WTC11 (cell line): ENCODE results near the gene HNRNPL. TPM values are rescaled to one million over a fixed set of nuclear protein-coding genes. Genes with fewer than 3 reads are reported as not detected.

Experiments
- ATAC-seq: fragments of 200-7000 bp; cut with Tn5 transposase; 2 replicates; pipeline ENCODE4 v1.10.0; 2021; ENCODE audit warnings: mild to moderate bottlenecking, moderate library complexity
- CTCF ChIA-PET: fragments of 300-600 bp; sonication (Branson Sonifier 250); formaldehyde crosslinking; loops from one replicate; lab custom pipeline; 2021; ENCODE audit warnings: antibody characterized with exemption; lab: Charles Lee
- POLR2A ChIA-PET: fragments of 350-600 bp; sonication (Branson Sonifier 250); formaldehyde crosslinking; loops from one replicate; lab custom pipeline; 2021; ENCODE audit warnings: antibody characterized with exemption; lab: Charles Lee
- DNase-seq: peaks from one replicate; pipeline ENCODE4 v3.0.0; 2021; ENCODE audit warnings: low spot score
- H3K27ac Mint-ChIP-seq: 2 replicates; pipeline ENCODE4 v1.8.0; 2021; ENCODE audit warnings: mixed read lengths
- H3K27me3 Mint-ChIP-seq: 2 replicates; pipeline ENCODE4 v1.8.0; 2021; ENCODE audit warnings: low read depth, mild to moderate bottlenecking, moderate library complexity, mixed read lengths
- H3K36me3 Mint-ChIP-seq: 2 replicates; pipeline ENCODE4 v1.8.0; 2021; ENCODE audit warnings: mixed read lengths
- H3K4me1 Mint-ChIP-seq: 2 replicates; pipeline ENCODE4 v1.8.0; 2022; ENCODE audit warnings: mixed read lengths
- H3K4me3 Mint-ChIP-seq: 2 replicates; pipeline ENCODE4 v1.8.0; 2021; ENCODE audit warnings: mild to moderate bottlenecking, moderate library complexity, mixed read lengths
- H3K9me3 Mint-ChIP-seq: 2 replicates; pipeline ENCODE4 v1.8.0; 2021; ENCODE audit warnings: mixed read lengths
- ELF4 ChIP-seq: sonication (generic); formaldehyde crosslinking; IDR thresholded peaks from 2 replicates; pipeline ENCODE4 v1.8.1; 2022; ENCODE audit warnings: low read depth, mild to moderate bottlenecking, moderate library complexity, missing genetic modification reagents
- ESRRA ChIP-seq: sonication (generic); formaldehyde crosslinking; IDR thresholded peaks from 2 replicates; pipeline ENCODE4 v1.8.1; 2022; ENCODE audit warnings: mild to moderate bottlenecking, missing genetic modification reagents, borderline replicate concordance
- GRHL2 ChIP-seq: fragments of 250-450 bp; sonication (Bioruptor Pico); IDR thresholded peaks from 2 replicates; pipeline ENCODE4 v1.8.0; 2022; ENCODE audit warnings: mild to moderate bottlenecking, moderate library complexity; ENCODE audit not compliant: insufficient replicate concordance, severe bottlenecking
- HMGXB4 ChIP-seq: sonication (generic); formaldehyde crosslinking; IDR thresholded peaks from 2 replicates; pipeline ENCODE4 v1.8.1; 2023; ENCODE audit warnings: mild to moderate bottlenecking, moderate library complexity, missing genetic modification reagents
- IRF1 ChIP-seq: sonication (generic); formaldehyde crosslinking; IDR thresholded peaks from 2 replicates; pipeline ENCODE4 v1.8.0; 2023; ENCODE audit warnings: missing genetic modification reagents
- IRF2 ChIP-seq: sonication (generic); formaldehyde crosslinking; IDR thresholded peaks from 2 replicates; pipeline ENCODE4 v1.8.0; 2022; ENCODE audit warnings: low read depth, missing genetic modification reagents, borderline replicate concordance
- KAT7 ChIP-seq: sonication (generic); formaldehyde crosslinking; IDR thresholded peaks from 2 replicates; pipeline ENCODE4 v1.8.1; 2023; ENCODE audit warnings: missing genetic modification reagents, mild to moderate bottlenecking, borderline replicate concordance
- NR1H2 ChIP-seq: sonication (generic); formaldehyde crosslinking; IDR thresholded peaks from 2 replicates; pipeline ENCODE4 v1.9.0; 2021; ENCODE audit warnings: mild to moderate bottlenecking, moderate library complexity, missing genetic modification reagents
- PREB ChIP-seq: sonication (generic); formaldehyde crosslinking; IDR thresholded peaks from 2 replicates; pipeline ENCODE4 v1.8.1; 2022; ENCODE audit warnings: mild to moderate bottlenecking, missing genetic modification reagents, moderate library complexity, borderline replicate concordance
- SOX15 ChIP-seq: fragments of 250-450 bp; sonication (Bioruptor Pico); IDR thresholded peaks from 2 replicates; pipeline ENCODE4 v1.9.0; 2021; ENCODE audit warnings: mild to moderate bottlenecking
- USF2 ChIP-seq: sonication (generic); formaldehyde crosslinking; IDR thresholded peaks from 2 replicates; pipeline ENCODE4 v1.8.1; 2023; ENCODE audit warnings: mild to moderate bottlenecking, missing genetic modification reagents, moderate library complexity
- ZBTB43 ChIP-seq: sonication (generic); formaldehyde crosslinking; IDR thresholded peaks from 2 replicates; pipeline ENCODE4 v1.8.1; 2023; ENCODE audit warnings: mild to moderate bottlenecking, missing genetic modification reagents
- ZNF121 ChIP-seq: sonication (generic); formaldehyde crosslinking; IDR thresholded peaks from 2 replicates; pipeline ENCODE4 v1.8.0; 2023; ENCODE audit warnings: missing genetic modification reagents
- ZNF396 ChIP-seq: fragments of 250-450 bp; sonication (Bioruptor Pico); IDR thresholded peaks from 2 replicates; pipeline ENCODE4 v1.8.0; 2021; ENCODE audit warnings: mild to moderate bottlenecking, moderate library complexity, borderline replicate concordance
- ZNF423 ChIP-seq: fragments of 250-450 bp; sonication (Bioruptor Pico); IDR thresholded peaks from 2 replicates; pipeline ENCODE4 v2.1.2; 2022; ENCODE audit warnings: mild to moderate bottlenecking, moderate library complexity
- ZNF532 ChIP-seq: fragments of 250-450 bp; sonication (Bioruptor Pico); IDR thresholded peaks from 2 replicates; pipeline ENCODE4 v1.9.0; 2021; ENCODE audit warnings: mild to moderate bottlenecking, borderline replicate concordance
- total RNA-seq: library from RNA; stranded (reverse); gene quantifications from 3 replicates; pipeline ENCODE4 v1.2.3, GENCODE V29; 2021

HNRNPL gene
- total RNA-seq, 1 experiment from 2014 or later: 779 TPM

- Mint-ChIP-seq H3K9me3 (no peaks in the 10 kb centered on the region), H3K27me3 (no peaks in the 10 kb centered on the region)
- CTCF ChIA-PET: interaction anchor here (0.8 to 1.5 kb wide), 2 partner anchors 18 to 43 kb away, joined by 3 to 5 read pairs; no protein-coding TSS in a partner anchor
Measured at GRCh38 chr19:38812841-38813320, 36.9 kb downstream of the HNRNPL start, which contains the start of gene LGALS4. Gene LGALS4 (minus strand): TSS chr19:38812945. CDS start chr19:38812886, 59 bp downstream.

More at GRCh38 chr19:38812841-38813320, 36.9 kb downstream of the HNRNPL start, which contains the start of gene LGALS4:
- Mint-ChIP-seq H3K4me3 (no peak within 1 kb of the TSS), H3K4me1 (no peaks in the 10 kb centered on the region), H3K36me3 (peaks cover 20% of the 10 kb centered on the region), H3K27ac (no peak within 1 kb of the TSS)
- POLR2A ChIA-PET: interaction anchor here (0.6 kb wide), 1 partner anchor 19 kb away, joined by 3 read pairs; no protein-coding TSS in a partner anchor
- TF ChIP-seq ZNF121 (CRISPR knock-in tag) (no peak), ZNF396 (no peak), KAT7 (CRISPR knock-in tag) (no peak), HMGXB4 (CRISPR knock-in tag) (no peak), ELF4 (CRISPR knock-in tag) (no peak), ZNF423 (no peak), ESRRA (CRISPR knock-in tag) (no peak), NR1H2 (CRISPR knock-in tag) (no peak), ZNF532 (CRISPR knock-in tag) (no peak), GRHL2 (CRISPR knock-in tag) (no peak), SOX15 (CRISPR knock-in tag) (no peak), USF2 (CRISPR knock-in tag) (no peak), IRF2 (no peak), PREB (CRISPR knock-in tag) (no peak), ZBTB43 (CRISPR knock-in tag) (no peak), IRF1 (CRISPR knock-in tag) (no peak)
- ATAC-seq (no peak), DNase-seq (no peak)
